Endothelial cell of umbilical vein (primary cell): ENCODE results near the gene SUGCT. TPM values are rescaled to one million over a fixed set of nuclear protein-coding genes. Genes with fewer than 3 reads are reported as not detected.

ENCODE experiments used
- BruUV-seq: library from RNA; stranded (reverse); fragments of 400-500 nt; replicated peaks from 2 replicates; lab custom pipeline; 2021; lab: Mats Ljungman, UMichigan
- CTCF ChIA-PET: fragments of 300-600, 350-600 bp; sonication (Branson Sonifier 250); formaldehyde crosslinking; loops from one replicate; lab custom pipeline; 2021; ENCODE audit warnings: antibody characterized with exemption, inconsistent platforms; lab: Charles Lee
- POLR2A ChIA-PET: fragments of 300-600, 350-600 bp; sonication (Branson Sonifier 250); formaldehyde crosslinking; loops from one replicate; lab custom pipeline; 2021; ENCODE audit warnings: antibody characterized with exemption, inconsistent platforms; lab: Charles Lee
- DNase-seq: peaks from one replicate; pipeline ENCODE4 v3.0.0-alpha.2; 2011; ENCODE audit warnings: low read depth, low spot score
- FAIRE-seq: peaks from 2 replicates; lab custom pipeline; 2011; peaks lifted over from hg19 to GRCh38; lab: Jason Lieb, UNC
- H2AFZ ChIP-seq: 2 replicates; pipeline ENCODE4 v1.6.0; 2012; ENCODE audit warnings: low read depth, low read length, control low read depth, inconsistent platforms
- H3K27ac ChIP-seq: 2 replicates; pipeline ENCODE4 v1.5.1; 2011; ENCODE audit warnings: low read depth, mild to moderate bottlenecking, control low read depth, low read length, moderate library complexity; ENCODE audit not compliant: insufficient read depth
- H3K27me3 ChIP-seq, 2 experiments: 2 replicates each; pipeline versions ENCODE4 v1.6.0 to v1.6.1; 2011; ENCODE audit warnings: low read length in 2 of 2, mixed read lengths in 1 of 2; ENCODE audit not compliant: control insufficient read depth in 2 of 2, insufficient read depth in 2 of 2
- H3K36me3 ChIP-seq, 2 experiments: 2 replicates in 1 of 2; 3 replicates in 1 of 2; pipeline ENCODE4 v1.5.1; 2011; ENCODE audit warnings: low read length in 2 of 2, mild to moderate bottlenecking in 1 of 2, moderate library complexity in 1 of 2; ENCODE audit not compliant: control insufficient read depth in 2 of 2, insufficient read depth in 2 of 2; ENCODE audit errors: extremely low read depth in 1 of 2
- H3K4me1 ChIP-seq: 3 replicates; pipeline ENCODE4 v1.5.1; 2011; ENCODE audit warnings: mild to moderate bottlenecking, low read length; ENCODE audit not compliant: control insufficient read depth, insufficient read depth; ENCODE audit errors: extremely low read depth
- H3K4me2 ChIP-seq: 2 replicates; pipeline ENCODE4 v1.6.1; 2011; ENCODE audit warnings: low read length, control low read depth, mixed read lengths; ENCODE audit not compliant: insufficient read depth
- H3K4me3 ChIP-seq, 3 experiments: fragments of 200-600 bp in 1 of 3; sonication (generic), shearing (Covaris generic) in 1 of 3; replicated peaks in 1 of 3; 2 replicates each; pipeline ENCODE4 v1.5.1; 2011 to 2016; ENCODE audit warnings: control low read depth in 3 of 3, low read length in 3 of 3, mild to moderate bottlenecking in 2 of 3, inconsistent platforms in 1 of 3, low read depth in 1 of 3, moderate library complexity in 1 of 3; ENCODE audit not compliant: insufficient read depth in 1 of 3
- H3K79me2 ChIP-seq: 2 replicates; pipeline ENCODE4 v1.6.0; 2012; ENCODE audit warnings: low read length, inconsistent platforms; ENCODE audit not compliant: control insufficient read depth, insufficient read depth
- H3K9ac ChIP-seq: replicated peaks from 2 replicates; pipeline ENCODE3; 2011; ENCODE audit warnings: low read length, control low read depth; ENCODE audit not compliant: insufficient read depth; ENCODE audit errors: extremely low read depth
- H3K9me1 ChIP-seq: replicated peaks from 3 replicates; pipeline ENCODE4 v1.6.0; 2011; ENCODE audit warnings: mild to moderate bottlenecking, low read length; ENCODE audit not compliant: control insufficient read depth, insufficient read depth; ENCODE audit errors: extremely low read depth
- H3K9me3 ChIP-seq: replicated peaks from 2 replicates; pipeline ENCODE4 v1.5.1; 2012; ENCODE audit warnings: low read length, inconsistent platforms; ENCODE audit not compliant: control insufficient read depth, insufficient read depth
- H4K20me1 ChIP-seq: replicated peaks from 2 replicates; pipeline ENCODE3; 2011; ENCODE audit warnings: mild to moderate bottlenecking, low read length; ENCODE audit not compliant: control insufficient read depth, insufficient read depth; ENCODE audit errors: extremely low read depth
- FOS ChIP-seq: IDR thresholded peaks from 2 replicates; pipeline ENCODE4 v1.6.1; 2011; ENCODE audit warnings: mild to moderate bottlenecking, low read length, moderate library complexity, borderline replicate concordance; ENCODE audit not compliant: insufficient read depth
- GATA2 ChIP-seq: IDR thresholded peaks from 2 replicates; pipeline ENCODE4 v1.7.0; 2011; ENCODE audit warnings: low read depth, mild to moderate bottlenecking, moderate library complexity, mixed read lengths, low read length; ENCODE audit not compliant: insufficient read length, insufficient read depth
- JUN ChIP-seq: IDR thresholded peaks from 2 replicates; pipeline ENCODE4 v1.6.1; 2011; ENCODE audit warnings: borderline replicate concordance, low read depth; ENCODE audit not compliant: insufficient read length, insufficient read depth
- MYC ChIP-seq: IDR thresholded peaks from one replicate; pipeline ENCODE4 v1.6.1; 2011; ENCODE audit warnings: mild to moderate bottlenecking, low read depth, low read length
- POLR2A ChIP-seq: IDR thresholded peaks from 2 replicates; pipeline ENCODE4 v1.6.1; 2012; ENCODE audit warnings: low read depth, mild to moderate bottlenecking, control low read depth, low read length
- POLR2AphosphoS5 ChIP-seq: IDR thresholded peaks from 2 replicates; pipeline ENCODE4 v1.6.1; 2012; ENCODE audit warnings: low read depth, mild to moderate bottlenecking, control low read depth, low read length, moderate library complexity; ENCODE audit not compliant: insufficient read depth
- dilution Hi-C: fragments of 300-500 bp; cut with MboI; formaldehyde crosslinking; loops from one replicate; pipeline ENCODE4 v1.15.0; 2019; ENCODE audit warnings: low sequenced_read_pairs; ENCODE audit not compliant: extremely low pct_ligation_motif_present
- intact Hi-C: fragments of 100-400 bp; cut with micrococcal nuclease; formaldehyde crosslinking; loops from one replicate; pipeline ENCODE4 v1.10.0; 2022
- polyA plus RNA-seq, 4 experiments: library from polyadenylated mRNA; depleted of rRNA in 3 of 4; stranded (reverse) in 3 of 4; unstranded in 1 of 4; fragments of >200 nt; gene quantifications; 2 replicates each; pipeline versions ENCODE4 v1.2.1 to v1.2.3, GENCODE V29; 2011 to 2012; ENCODE audit warnings: missing spikeins in 1 of 4
- total RNA-seq: library from RNA; stranded (reverse); gene quantifications from 2 replicates; pipeline ENCODE4 v1.2.3, GENCODE V29; 2021
- TF ChIP-seq, protein P1 (sequence below): IDR thresholded peaks from 2 replicates; pipeline ENCODE4 v1.6.1; 2011; ENCODE audit not compliant: insufficient read depth, insufficient read length
- TF ChIP-seq, protein P2 (sequence below), 2 donors: IDR thresholded peaks; 1 replicate in 1 of 2; 2 replicates in 1 of 2; pipeline ENCODE4 v1.5.1; 2011; ENCODE audit warnings: low read length in 2 of 2, mild to moderate bottlenecking in 2 of 2, moderate library complexity in 2 of 2, control low read depth in 1 of 2, inconsistent platforms in 1 of 2, low read depth in 1 of 2; ENCODE audit not compliant: insufficient read depth in 1 of 2; ENCODE audit errors: extremely low read depth in 1 of 2

Gene SUGCT
- total and polyA plus RNA-seq, 2 donors (not counting 3 experiments of a cell fraction or from before 2014, with no cell fraction given): 1.2 to 1.4 TPM

DNA sequence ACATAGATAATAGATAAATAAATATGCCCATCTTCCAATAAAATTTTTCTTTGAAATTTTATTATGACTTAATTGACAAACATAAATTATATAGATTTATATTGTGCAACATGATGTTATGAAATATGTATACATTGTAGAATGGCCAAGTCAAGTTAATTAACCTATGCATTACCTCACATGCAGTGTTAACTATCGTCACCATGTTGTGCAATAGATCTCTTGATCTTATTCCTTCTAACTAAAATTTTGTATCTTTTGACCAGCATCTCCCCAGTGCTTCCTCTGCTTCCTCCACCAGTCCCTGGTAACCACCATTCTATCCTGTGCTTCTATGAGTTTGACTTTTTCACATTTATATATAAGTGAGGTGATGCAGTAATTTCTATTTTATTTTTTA, 259.6 kb downstream of the SUGCT start:
- Histone ChIP-seq H3K4me3 (no peak overlapping the region), H2AFZ (no peak overlapping the region), H3K27ac (no peak overlapping the region), H3K4me1 (no peaks in the 10 kb centered on the region), H3K27me3 (no peaks in the 10 kb centered on the region), H3K36me3 (no peaks in the 10 kb centered on the region), H3K9me1 (no peaks in the 10 kb centered on the region), H4K20me1 (no peaks in the 10 kb centered on the region), H3K9ac (no peak overlapping the region), H3K9me3 (no peaks in the 10 kb centered on the region), H3K79me2 (no peaks in the 10 kb centered on the region), H3K4me2 (no peak overlapping the region)
- TF ChIP-seq, protein P1, sequence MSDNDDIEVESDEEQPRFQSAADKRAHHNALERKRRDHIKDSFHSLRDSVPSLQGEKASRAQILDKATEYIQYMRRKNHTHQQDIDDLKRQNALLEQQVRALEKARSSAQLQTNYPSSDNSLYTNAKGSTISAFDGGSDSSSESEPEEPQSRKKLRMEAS: no peak
- TF ChIP-seq, protein P2, sequence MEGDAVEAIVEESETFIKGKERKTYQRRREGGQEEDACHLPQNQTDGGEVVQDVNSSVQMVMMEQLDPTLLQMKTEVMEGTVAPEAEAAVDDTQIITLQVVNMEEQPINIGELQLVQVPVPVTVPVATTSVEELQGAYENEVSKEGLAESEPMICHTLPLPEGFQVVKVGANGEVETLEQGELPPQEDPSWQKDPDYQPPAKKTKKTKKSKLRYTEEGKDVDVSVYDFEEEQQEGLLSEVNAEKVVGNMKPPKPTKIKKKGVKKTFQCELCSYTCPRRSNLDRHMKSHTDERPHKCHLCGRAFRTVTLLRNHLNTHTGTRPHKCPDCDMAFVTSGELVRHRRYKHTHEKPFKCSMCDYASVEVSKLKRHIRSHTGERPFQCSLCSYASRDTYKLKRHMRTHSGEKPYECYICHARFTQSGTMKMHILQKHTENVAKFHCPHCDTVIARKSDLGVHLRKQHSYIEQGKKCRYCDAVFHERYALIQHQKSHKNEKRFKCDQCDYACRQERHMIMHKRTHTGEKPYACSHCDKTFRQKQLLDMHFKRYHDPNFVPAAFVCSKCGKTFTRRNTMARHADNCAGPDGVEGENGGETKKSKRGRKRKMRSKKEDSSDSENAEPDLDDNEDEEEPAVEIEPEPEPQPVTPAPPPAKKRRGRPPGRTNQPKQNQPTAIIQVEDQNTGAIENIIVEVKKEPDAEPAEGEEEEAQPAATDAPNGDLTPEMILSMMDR (IDR thresholded peaks at IDR 0.05; ENCODE audit: extremely low read depth in 1 of 2, insufficient read depth in 1 of 2, low read depth in 1 of 2, low read length in 2 of 2): no peak
- TF ChIP-seq POLR2AphosphoS5: no peak
- no peak for TF ChIP-seq GATA2
- no peak for TF ChIP-seq FOS
- TF ChIP-seq JUN: no peak
- TF ChIP-seq MYC: no peak
- TF ChIP-seq POLR2A: no peak
- ChIA-PET POLR2A (no interaction called here), CTCF (interaction anchor here (1.3 kb wide), 1 partner anchor 225 kb away, joined by 3 read pairs; no protein-coding TSS in a partner anchor)
- FAIRE-seq (no peak), DNase-seq (no peak)
- dilution Hi-C loops (no loop called here), intact Hi-C loops (no loop called here)
- no TSS peak for BruUV-seq
